Body of pancreas (tissue), 4 donors: ENCODE results near the gene FOXL3.

Source experiments
- CTCF ChIP-seq, 7 experiments: fragments of 450-650 bp in 4 of 7; fragments of 200-600 bp in 3 of 7; sonication (generic) in 3 of 7; IDR thresholded peaks; one replicate each; pipeline ENCODE4 v1.5.1; 2016 to 2019; ENCODE audit warnings: antibody characterized with exemption in 7 of 7
- POLR2A ChIP-seq, 3 donors: fragments of 450-650 bp; IDR thresholded peaks; one replicate each; pipeline ENCODE4 v1.6.1; 2016; ENCODE audit warnings: antibody characterized with exemption in 3 of 3, mild to moderate bottlenecking in 2 of 3

DNA sequence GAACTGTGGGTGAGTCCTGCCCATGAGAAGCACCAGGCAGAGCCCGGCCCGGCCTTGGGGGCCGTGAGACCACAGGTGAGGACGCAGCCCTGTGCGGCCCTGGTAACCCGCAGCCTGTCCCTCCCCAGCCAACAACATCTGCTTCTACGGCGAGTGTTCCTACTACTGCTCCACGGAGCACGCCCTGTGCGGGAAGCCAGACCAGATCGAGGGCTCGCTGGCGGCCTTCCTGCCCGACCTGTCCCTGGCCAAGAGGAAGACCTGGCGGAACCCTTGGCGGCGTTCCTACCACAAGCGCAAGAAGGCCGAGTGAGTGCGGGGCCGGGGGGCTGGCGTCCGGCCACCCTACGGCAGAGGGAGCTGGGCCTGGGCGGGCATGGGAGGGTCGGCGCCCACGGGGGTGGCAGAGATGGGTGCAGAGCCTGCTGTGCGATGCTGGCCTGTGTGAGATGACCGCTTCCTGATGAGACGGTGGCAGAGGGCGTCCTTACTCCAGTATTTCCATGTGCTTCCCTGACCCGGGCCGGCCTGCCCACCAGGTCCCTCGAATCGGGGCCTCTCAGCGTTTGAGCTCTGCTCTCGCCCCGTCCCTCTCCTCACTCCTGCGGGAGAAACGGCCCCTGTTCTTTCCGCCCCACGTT is 34.1 kb upstream of the FOXL3 start:
- TF ChIP-seq CTCF (IDR thresholded peaks at IDR 0.05), result no peak
- TF ChIP-seq POLR2A (IDR thresholded peaks at IDR 0.05), result no peak
